T47D (cell line): ENCODE measurements around the gene POLR3GL.

Experiments
- DNase-seq, 2 experiments: peaks; one replicate each; pipeline versions ENCODE4 v3.0.0 to v3.0.0-alpha.2; 2011 to 2012; ENCODE audit warnings: low read depth in 1 of 2, low spot score in 1 of 2
- JUND ChIP-seq: IDR thresholded peaks from 2 replicates; pipeline ENCODE4 v1.6.1; 2012; ENCODE audit warnings: low read depth
- in situ Hi-C: cut with HindIII; loops from 2 replicates; pipeline ENCODE4 v1.10.0; 2016; ENCODE audit warnings: low sequenced_read_pairs, low pct_unique_long_range_greater_than_20kb

POLR3GL gene

GRCh38 chr1:145994391-145995120 lies 30.1 kb downstream of the POLR3GL start:
- no peak for DNase-seq
- TF ChIP-seq JUND = no peak
- in situ Hi-C loops = no loop called here

GRCh38 chr1:145995148-145995881 lies 30.8 kb downstream of the POLR3GL start:
- in situ Hi-C loops = no loop called here

GRCh38 chr1:145995964-145996432 lies 31.5 kb downstream of the POLR3GL start:
- DNase-seq = no peak
- no peak for TF ChIP-seq JUND
- in situ Hi-C loops = no loop called here

More at GRCh38 chr1:145995148-145995881, 30.8 kb downstream of the POLR3GL start:
- TF ChIP-seq JUND = no peak
- no peak for DNase-seq

GRCh38 chr1:145996433-145997015 lies 32.0 kb downstream of the POLR3GL start, which contains the start of gene TXNIP:
Gene TXNIP, minus strand, starts transcription at chr1:145996579. Its CDS starts 313 bp downstream, at chr1:145996266.
- TF ChIP-seq JUND = no peak
- in situ Hi-C loops = no loop called here
- DNase-seq = peak; percentile 99

DNA sequence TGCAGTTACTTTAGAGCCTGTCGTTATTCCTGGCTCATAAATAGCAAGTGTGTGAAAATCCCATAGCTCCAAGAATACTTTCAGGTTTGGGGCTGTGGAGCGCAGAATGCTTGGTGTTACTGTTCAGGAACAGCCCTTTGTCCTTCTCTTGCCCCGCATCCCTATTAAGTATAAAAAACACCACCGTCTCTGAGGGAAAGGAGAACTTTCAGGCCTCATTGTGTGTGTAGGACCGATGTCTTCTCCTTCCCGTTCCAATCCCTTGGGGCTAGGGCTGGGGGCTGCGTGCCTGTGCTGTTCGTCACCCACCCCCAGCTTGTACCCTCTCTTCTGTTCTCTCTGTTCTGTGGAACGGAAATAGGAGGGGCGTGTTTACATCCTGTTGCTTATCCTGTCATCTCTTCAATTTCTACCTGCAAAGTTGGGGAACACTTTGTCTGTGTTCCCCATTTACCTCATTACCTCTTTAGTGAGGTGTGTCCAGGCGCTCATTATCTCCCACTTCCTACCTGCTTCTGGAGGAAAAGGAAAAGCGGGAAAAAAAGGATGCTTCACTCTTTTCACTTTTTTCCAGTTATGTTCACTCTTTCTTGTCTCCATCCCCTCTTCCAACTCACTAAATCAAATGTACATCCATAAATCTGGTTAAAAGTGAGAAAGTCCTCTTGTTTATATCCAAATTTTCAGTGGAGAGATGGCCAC lies 32.7 kb downstream of the POLR3GL start:
- DNase-seq = no peak
- no peak for TF ChIP-seq JUND
- in situ Hi-C loops = no loop called here

DNA sequence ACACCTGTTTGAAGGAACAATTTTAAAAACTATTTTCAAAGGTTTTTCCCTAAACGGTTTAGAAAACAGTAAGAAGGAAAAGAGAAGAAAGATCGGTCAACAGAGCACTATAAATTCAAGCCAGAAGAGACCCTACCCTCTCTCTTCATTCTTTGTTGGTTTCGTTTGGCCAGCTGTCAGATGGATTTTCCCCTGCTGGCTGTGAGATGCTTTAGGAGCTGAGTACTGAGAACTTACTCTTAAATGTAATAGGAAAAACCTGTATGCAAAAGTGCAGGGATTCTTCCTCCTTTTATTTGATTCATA lies 33.2 kb downstream of the POLR3GL start:
- TF ChIP-seq JUND = no peak
- DNase-seq = no peak
- in situ Hi-C loops = no loop called here

- DNase-seq = no peak
- in situ Hi-C loops = no loop called here
Observed at GRCh38 chr1:145999321-146000024, 35.0 kb downstream of the POLR3GL start.

DNA sequence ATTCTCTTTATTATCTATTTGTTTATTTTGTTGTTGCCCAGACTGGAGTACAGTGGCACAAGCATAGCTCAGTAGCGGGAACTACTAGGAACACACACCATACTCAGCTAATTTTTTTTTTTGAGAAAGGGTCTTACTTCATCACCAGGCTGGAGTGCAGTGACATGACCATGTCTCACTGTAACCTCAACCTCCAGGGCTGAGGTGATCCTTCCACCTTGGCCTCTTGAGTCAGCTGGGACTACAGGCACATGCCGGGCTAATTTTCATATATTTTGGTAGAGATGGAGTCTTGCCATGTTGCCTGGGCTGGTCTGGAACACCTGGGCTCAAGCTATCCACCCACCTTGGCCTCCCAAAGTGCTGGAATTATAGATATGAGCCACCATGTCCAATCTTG lies 37.2 kb downstream of the POLR3GL start:
- no peak for DNase-seq
- in situ Hi-C loops = no loop called here
- no peak for TF ChIP-seq JUND

More at GRCh38 chr1:145999321-146000024, 35.0 kb downstream of the POLR3GL start:
- no peak for TF ChIP-seq JUND

GRCh38 chr1:146007489-146008133 lies 43.1 kb downstream of the POLR3GL start:
- in situ Hi-C loops = no loop called here
- no peak for TF ChIP-seq JUND
- DNase-seq = no peak

DNA sequence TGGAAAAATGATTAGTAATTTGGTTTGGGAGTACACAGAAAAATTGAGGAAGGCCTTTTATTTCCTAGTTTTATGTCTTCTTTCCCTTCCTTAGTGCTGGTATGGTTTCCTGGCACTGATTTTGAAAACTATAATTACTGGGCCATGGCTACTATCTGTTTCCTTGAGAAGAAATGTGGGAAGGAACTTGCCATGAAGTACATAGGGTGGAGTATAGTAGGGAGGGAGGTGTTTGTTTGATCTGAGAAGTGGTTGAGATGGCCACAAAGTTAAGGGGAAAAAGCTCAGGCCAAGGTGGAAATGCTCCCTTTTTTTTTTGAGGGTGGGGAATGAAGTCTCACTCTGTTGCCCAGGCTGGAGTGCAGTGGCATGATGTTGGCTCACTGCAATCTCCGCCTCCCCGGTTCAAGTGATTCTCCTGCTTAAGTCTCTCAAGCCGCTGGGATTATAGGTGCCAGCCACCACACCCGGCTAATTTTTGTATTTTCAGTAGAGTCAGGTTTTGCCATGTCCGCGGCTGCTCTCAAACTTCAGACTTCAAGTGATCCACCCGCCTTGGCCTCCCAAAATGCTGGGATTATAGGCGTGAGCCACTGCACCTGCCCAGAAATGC lies 45.7 kb downstream of the POLR3GL start:
- no peak for TF ChIP-seq JUND
- in situ Hi-C loops = no loop called here
- DNase-seq = no peak
